HT-29 (cell line): ENCODE results near the gene SPAAR. TPM values are rescaled to one million over a fixed set of nuclear protein-coding genes. Genes with fewer than 3 reads are reported as not detected.
"Not testable (repeated sequence)": the region's sequence is repeated elsewhere in the genome, so short reads cannot be mapped to it uniquely, and the experiment has no call there.

Source experiments
- DNase-seq: peaks from one replicate; pipeline ENCODE4 v3.0.0-alpha.2; 2015; ENCODE audit warnings: low spot score
- total RNA-seq: library from RNA; depleted of rRNA; stranded (reverse); fragments of >200 nt; shearing (Covaris generic); gene quantifications from 2 replicates; pipeline ENCODE4 v1.2.3, GENCODE V29; 2014

The SPAAR gene
- total RNA-seq, 1 experiment from 2014 or later, result 0.23 TPM

DNA sequence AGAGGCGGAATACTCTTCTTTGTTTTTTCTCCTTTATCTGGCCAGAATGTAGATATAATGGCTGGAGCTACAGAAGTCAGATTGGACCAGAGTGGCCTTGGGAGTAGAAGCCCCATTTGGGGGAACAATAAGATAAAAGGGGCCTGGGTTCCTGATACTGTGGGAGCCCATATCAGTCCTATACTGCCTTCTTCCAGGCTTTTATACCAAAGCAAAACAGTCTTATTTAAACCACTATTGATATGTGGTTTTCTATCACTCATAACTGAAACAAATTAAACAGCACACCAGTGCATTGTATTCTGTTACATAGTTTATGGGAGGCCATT lies 14.3 kb downstream of the SPAAR start:
- DNase-seq, result no peak

DNA sequence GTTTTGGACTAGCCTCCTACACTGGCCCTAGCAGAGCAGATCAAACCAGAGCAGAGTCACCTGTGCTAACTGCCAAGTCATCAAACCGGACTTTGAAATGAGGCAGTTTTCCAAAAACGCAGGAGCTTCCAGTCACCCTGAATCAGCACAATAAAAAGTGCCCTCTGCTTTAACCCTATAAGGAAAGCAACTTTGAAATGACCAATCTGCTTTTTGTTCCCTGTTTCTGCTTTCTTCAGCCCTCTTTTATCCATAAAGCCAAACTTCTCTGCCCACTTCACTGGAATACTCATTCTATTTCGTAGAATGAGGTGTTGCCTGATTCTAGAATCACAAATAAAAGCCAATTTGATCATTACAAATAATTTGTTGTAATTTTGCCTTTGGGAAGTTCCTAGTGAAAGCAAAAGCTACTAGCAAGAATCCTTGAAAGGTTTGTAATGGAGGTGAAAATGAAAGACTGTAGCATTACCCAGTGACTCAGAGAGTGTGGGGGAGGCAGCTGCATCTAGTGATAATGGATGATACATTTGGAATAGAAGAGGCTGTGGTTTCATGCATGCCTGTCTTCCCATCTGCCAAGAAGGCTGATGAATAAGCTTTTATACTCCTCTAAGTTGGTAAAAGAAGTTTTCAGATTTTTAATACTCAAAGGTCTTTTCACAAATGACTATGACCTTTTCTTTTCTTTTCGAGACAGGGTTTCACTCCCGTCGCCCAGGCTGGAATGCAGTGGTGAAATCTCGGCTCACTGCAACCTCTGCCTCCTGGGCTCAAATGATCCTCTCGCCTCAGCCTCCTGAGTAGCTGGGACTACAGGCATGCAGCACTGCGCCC lies 14.9 kb downstream of the SPAAR start:
- DNase-seq, result no peak

DNA sequence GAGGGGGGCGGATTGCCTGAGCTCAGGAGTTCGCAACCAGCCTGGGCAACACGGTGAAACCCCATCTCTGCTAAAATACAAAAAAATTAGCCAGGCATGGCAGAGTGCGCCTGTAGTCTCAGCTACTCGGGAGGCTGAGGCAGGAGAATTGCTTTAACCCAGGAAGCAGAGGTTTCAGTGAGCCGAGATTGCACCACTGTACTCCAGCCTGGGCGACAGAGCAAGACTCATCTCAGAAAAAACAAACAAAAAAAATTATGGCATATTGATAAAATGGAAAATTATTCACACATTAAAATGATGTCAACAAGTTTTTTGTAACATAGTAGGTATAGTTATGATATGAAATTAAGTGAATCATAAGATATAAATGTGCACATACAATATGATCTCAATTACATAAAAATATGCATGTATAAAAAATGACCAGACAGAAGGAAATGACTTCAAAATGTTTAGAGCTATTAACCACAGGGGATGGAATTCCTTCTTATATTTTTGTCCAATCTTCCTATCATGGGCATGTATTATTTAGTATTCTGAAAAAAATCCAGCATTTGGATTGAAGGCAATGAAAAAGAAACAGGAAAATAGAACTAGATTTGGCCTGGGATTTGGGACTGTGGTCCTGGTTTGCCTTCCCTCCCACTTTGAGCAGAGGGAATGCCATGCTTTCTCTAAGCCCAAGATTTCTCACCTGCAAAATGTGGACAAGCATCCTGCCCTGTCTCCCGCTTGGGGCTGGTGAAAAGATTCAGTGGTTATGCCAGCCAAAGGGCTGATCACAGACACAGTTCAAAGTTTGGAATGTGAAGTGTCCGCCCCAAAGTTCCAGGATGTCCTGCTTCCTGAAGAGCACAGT lies 19.5 kb downstream of the SPAAR start:
- no peak for DNase-seq

DNA sequence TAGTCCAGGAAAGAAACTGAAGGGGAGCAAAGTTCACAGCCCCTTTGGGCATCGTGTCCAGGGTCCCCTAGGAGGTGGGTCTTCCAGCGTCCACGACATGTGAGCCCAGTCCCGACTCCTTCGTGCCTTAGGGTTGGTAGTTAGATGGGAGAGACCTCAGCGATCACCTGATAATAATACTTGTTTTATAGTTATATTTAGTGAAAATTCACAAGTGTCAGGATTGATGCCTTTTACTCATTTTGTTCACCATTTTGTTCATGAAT lies 20.1 kb downstream of the SPAAR start:
- no peak for DNase-seq

DNA sequence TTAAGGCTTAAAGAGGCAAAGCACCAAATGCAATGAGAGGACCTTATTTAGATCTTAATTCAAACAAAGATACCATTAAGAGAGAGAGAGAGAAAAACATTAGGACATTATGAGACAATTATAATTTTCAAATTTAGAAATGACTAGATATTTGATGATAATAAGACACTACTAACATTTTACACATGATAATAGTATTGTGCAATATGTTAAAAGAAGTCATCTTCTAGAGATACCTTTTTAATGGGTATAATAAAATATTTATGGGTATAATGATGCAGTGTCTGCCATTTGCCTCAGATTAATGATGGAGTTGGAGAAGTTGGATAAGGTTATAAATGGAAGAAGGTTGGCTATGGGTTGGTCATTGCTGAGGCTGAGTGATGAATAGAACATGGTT lies 21.2 kb downstream of the SPAAR start:
- DNase-seq, result no peak

DNA sequence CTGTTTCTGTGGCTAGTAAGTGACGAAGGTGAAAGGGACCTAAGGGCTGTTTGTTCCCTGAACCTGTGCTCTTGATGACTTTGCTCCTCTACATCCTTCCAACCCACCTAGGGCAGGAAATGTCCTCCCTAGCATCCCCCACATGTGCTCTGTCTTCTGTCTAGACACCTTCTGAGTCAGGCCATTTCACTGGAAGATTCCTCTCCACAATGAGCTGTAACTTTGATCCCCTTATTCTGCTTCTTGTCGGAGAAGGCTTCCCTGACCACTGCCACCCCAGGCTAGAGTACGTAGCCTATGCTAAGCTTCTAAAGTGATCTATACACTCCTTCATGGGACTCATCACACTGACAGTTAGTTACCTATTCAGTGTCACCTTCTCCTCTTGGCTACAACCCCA lies 21.7 kb downstream of the SPAAR start:
- no peak for DNase-seq

DNA sequence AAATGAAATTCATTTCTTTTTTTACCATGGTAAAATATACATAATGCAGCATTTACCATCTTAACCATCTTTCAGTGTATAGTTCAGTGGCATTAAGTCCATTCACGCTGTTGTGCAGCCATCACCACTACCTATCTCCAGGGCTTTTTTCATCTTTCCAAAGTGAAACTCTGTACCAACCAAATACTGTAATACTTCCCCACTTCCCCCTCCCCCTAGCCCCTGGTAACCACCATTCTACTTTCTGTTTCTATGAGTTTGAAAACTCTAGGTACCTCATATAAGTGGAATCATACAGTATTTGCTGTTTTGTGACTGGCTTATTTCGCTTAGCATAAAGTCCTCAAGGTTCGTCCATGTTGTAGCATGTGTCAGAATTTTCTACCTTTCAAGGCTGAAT lies 23.4 kb downstream of the SPAAR start:
- no peak for DNase-seq

DNA sequence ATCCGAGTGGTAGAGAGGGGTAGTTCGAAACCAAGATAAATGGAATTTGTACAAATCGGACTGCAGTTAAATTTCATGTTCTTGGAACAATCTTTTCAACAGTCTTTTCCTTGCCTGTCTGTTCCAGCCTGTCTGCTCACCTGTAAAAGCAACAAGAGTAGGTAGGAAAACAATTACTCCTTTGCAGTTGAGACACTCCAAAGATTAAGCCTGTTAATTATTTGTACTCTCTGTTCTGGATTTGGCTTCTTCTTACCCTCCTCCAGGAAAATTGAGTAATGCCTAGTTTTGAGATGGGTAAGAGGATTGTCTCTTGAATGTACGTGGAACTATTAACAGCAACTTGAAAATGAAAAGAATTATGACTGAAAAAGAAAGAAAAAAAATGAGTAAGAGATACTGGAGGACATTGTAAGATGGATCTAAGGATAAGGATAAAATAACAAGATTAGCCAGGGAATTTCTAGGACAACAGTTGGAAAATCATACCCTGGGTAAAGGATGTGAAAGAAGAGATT lies 24.3 kb downstream of the SPAAR start:
- DNase-seq, result no peak

DNA sequence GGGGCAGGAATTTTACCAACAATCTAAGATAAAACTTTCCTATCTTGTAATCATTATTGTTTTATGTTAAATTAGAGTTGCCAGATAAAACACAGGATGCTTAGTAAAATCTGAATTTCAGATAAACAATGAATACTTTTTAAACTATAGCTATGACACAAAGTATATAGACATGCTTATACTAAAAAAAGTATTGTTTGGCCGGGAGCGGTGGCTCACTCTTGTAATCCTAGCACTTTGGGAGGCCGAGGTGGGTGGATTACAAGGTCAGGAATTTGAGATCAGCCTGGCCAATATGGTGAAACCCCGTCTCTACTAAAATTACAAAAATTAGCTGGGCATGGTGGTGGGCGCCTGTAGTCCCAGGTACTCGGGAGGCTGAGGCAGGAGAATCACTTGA lies 24.8 kb downstream of the SPAAR start:
- not testable (repeated sequence) for DNase-seq

DNA sequence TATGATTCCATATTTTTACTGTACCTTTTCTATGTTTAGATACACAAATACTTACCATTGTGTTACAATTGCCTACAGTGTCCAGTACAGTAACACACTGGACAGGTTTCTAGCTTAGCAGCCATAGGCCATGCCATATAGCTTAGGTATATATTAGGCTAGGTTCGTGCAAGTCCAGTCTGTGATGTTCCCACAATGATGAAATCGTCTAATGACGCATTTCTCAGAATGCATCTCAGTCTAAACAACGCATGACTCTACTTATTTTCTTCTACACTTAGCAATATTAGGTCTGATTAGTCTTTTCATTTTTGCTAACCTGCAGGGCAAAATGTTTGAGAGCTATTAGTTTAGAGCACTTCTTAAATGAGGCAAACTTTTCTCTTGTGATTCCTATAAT lies 26.0 kb downstream of the SPAAR start:
- no peak for DNase-seq

DNA sequence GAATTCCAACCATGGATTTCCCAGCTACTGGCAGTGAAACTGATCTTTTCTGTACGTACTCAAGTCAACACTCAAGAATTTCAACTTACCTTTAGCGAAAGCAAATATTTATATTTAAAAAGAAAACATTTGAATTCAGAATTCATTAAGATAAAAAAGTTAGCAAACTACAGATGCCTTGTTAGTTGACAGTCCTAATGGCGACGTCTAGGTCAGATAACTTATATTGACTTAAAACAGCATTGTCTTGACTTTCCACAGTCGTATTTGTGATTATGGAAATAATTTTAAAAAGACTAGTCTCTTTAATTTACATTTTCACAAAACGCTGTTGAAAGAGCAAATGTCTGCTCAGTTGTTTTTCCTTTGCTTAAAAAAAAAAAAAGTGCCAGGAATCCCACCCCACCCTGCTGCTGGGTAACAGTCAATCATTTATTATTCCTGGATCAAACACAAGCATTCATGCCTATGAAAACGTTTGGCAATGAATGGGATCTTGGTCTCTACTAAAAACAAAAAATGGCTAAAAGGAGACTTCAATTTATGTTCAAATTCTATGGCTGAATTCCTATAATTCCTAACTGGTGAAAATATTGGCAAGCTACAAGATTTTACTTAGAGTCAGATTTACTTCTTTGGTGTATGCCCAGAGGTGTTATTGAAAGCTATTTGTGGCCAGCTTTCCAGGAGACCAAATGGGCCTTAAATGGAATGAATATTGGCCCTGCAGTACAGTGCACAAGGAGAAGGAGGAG lies 26.6 kb downstream of the SPAAR start:
- DNase-seq, result no peak

DNA sequence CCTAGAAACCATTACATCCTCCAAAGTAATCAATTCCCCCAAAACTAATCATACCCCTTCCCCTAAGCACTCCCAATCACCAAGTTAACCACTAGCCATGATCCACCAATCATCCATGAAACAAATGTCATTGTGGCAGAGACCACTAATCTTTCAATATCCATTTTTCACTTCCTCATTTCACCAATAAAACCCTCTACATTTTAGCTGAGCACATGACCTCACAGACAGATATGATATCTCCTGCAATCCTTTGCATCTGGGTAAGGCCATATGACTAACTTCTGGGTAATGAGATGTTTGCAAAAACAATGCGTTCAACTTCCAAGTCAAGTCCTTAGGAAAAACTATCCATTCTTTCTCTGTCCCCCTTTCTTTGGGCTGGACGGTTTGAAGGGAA lies 27.9 kb downstream of the SPAAR start:
- no peak for DNase-seq

DNA sequence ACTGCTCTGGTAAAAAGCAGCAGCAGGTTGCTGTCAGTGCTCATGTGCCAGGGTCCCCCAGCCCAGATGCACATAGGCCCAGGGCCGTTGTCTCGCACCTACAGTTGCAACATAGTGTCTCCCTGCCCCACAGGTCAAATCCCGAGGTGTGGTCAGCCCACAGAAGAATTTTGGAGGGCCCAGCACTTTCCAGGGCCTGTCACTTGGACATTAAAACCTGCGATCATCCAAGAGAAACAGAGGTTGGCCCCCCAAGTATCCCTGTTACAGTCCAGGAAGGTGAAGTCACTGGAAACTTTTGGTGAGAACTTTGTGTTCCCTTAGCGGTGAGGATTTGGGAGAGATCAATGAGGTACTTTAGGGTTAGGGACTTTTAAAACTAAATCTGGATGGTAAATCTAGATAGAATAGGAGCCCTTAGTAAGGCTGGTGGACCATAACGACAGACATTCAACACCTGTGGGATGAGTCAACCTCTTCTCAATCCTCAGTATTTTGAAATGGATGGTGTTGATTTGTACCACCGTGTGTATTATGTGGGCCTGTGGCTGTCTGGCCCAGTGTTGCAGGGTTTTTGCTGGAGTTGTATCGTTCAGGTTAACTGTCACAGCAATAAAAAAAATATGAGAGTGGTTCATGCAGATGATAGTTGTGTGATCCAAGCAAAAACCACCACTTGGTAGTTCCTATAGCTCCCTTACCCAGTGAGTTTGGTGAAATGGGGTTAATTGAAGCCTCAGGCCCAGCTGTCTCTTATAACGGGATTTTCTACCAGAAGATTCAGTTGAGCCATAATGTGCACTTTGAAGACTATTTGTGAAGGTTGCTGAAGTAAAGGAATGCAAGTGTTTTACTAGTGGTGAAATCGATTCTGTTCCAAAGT lies 29.4 kb downstream of the SPAAR start:
- no peak for DNase-seq

DNA sequence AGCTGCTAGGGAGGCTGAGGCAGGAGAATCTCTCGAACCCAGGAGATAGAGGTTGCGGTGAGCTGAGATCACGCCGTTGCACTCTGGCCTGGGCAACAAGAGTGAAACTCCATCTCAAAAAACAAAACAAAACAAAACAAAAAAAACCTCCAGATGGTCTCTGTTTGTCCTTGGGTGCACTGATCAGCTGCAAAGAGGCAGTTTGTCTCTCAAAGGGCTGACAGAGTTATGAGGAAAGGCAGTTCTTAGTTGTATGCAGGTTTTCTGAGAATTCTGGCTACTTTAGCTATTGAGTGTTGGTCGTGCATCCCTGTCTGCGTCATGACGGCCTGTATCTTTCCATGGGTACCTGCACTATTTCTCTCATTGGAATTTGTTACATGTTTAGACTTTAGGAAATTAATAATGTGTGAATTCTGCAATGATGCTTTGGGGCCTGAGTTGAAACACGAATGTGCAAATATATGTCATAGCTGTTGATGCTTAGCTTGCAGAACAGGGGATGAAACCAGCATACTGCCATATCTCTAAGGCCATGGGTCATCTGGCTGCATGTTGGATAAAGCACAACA lies 30.5 kb downstream of the SPAAR start:
- DNase-seq, result no peak

DNA sequence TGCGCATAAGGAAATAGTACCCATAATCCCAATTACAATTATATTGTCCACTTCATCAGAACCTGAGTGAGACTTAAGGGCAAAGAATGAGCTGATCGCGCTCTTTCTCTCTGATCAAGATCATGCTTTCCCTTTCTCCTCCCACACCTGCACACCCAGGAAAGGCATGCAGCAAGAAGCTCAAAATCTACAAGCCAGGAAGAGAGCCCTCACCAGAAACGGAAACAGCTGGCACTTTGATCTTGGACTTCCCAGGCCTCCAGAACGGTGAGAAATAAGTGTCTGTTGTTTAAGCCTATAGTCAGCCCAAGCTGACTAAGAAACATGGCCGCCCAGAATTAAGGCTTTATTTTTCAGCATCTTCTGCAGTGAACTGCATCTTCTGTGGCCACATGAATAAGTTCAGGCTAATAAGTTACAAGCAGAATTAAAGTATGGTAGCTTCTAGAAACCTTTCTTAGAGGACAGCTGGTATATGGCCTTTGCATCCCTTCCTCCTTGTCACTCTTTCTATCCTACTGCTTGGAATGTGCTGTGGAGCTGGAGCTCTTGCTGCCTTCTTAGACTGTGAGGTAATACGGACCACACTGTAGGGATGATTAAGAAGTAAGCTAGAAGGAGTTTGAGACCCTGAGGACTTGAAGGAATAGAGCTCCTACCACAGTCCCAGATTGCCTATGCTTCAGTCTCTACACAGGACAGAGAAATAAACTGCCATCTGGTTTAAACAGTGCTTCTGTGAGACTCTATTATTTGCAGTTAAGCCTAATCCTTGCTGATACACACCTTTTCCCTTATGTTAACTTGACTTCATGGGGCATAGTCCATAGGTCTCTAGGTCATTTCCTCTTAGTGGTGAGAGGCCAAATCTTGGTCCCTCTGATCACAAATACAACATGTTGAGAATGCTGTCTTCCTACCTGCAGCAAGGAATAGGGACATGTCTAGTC lies 31.4 kb downstream of the SPAAR start:
- DNase-seq, result no peak

DNA sequence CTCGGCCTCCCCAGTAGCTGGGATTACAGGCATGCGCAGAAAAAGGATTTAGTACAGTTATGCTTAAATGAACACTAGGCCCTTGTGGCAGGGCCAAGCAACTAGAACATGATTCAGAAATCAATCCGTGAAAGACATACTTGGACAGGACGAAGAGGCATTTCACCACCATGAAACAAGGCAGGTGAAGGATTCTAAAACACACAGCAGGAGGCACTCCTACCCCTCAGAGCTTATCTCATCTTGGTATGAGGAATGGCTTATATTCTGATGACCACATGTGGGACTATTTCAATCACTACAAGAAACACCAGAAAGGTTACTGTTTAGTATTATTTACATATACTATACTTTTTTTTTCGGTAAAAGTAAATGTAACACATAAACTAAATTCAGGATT lies 33.0 kb downstream of the SPAAR start:
- DNase-seq, result no peak

DNA sequence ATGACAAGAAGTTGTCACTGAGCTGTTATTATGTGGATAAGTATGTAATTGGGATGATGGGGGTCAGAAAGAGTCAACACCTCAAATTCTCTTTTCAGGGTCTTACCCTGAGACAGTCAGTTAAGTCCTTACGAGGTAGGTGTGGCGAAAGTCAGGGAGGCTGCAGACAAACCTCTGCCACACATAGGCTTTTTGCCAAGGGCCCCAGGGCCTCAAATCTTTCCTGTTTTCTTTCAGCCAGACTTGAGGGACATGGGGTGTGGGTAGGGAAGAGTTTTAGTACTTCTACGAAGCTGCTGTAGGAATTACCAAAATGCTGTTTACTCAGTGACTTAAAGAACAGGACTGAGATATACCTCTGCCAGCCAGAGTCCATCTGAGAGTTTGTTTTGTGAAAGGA lies 34.9 kb downstream of the SPAAR start:
- DNase-seq, result no peak

DNA sequence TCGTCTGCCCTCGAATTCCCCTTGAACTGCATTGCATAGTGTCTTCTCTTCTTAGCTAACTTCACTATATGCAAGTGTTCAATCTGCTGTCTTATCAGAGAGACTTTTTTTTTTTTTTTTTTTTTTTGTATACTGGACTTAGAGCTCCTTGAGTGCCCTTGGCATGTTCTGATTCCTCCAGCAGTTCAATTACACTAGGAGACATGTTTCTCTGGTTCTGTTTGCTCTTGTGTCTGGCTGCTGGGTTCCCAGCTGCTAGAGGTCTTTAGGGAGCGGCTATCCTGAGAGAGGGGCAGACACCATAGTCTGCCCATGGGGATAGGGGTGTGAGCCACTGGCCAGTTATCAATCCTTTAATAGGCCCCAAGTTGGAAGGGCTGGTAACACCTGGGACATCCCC lies 35.6 kb downstream of the SPAAR start:
- no peak for DNase-seq

DNA sequence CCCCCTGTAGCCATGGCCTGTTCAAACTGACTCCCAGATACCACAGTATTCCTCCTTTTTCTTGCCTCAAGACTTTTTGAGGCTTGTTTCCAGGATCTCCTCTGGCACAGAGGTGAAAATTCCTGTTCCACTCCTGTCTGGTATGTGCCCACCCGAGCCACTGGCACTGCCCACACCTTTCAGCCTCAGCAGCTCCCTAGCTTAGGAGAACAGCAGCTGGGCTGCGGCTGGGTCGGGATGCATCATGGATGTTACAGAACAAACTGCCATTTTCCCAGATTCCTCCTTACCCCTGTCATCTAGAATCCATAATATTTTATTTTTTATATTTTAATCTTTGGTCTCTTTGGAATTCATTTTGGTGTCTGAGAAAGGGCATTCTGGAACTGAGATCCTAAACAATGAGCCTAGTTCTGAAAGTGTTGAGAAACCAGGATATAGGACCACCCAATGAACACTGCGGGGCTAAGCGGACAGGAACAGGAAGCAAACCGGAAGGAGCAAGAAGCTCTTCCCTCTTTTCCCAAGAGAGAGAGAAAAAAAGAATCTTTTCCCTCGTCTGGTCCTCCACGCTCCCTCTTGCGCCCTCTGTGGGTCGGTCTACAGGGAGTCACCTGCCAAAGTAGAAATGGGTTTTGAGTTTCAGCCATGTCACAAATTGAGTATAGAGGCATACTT lies 36.2 kb downstream of the SPAAR start:
- DNase-seq, result peak; percentile 85
